ENCODE measurements around the gene OSBPL2.

DNA sequence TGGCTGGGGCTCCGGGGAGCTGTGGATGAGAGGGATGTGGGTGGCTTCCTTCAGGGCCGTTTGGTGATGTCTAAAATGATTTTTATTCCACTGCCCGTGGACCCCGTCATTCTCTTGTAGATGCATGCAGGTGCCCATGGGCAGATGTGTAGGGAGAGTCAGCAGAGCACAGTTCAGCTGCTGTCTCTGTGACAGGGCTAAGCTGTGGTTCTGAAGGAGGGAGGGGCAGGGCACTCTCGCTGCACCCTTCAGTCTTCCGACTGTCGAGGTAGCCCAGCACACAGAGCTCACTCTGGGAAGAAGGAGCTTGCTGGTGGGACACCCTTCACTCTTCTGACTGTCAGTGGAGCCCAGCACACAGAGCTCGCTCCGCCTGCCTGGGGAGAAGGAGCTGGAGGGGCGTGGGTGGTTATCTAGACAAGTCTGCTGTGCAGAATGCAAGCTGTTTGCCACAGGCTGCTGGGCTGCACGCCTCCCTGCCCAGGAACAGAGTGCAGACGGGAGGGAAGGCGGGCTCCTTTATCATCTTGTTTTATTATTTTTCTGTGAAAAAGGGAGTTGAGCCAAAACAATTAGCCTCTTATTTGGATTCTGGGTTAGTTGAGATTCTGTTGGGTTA is 36.1 kb downstream of the OSBPL2 start:
- TF ChIP-seq, protein P1, sequence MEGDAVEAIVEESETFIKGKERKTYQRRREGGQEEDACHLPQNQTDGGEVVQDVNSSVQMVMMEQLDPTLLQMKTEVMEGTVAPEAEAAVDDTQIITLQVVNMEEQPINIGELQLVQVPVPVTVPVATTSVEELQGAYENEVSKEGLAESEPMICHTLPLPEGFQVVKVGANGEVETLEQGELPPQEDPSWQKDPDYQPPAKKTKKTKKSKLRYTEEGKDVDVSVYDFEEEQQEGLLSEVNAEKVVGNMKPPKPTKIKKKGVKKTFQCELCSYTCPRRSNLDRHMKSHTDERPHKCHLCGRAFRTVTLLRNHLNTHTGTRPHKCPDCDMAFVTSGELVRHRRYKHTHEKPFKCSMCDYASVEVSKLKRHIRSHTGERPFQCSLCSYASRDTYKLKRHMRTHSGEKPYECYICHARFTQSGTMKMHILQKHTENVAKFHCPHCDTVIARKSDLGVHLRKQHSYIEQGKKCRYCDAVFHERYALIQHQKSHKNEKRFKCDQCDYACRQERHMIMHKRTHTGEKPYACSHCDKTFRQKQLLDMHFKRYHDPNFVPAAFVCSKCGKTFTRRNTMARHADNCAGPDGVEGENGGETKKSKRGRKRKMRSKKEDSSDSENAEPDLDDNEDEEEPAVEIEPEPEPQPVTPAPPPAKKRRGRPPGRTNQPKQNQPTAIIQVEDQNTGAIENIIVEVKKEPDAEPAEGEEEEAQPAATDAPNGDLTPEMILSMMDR (conservative IDR thresholded peaks at IDR 0.05; ENCODE audit: low read depth in 2 of 2): no peak
- TF ChIP-seq POLR2AphosphoS5 (IDR thresholded peaks at IDR 0.05; ENCODE audit: low read depth): no peak
- TF ChIP-seq ZNF114 (CRISPR knock-in tag; IDR thresholded peaks at IDR 0.05): no peak
- TF ChIP-seq EZH2phosphoT487 (IDR thresholded peaks at IDR 0.05; ENCODE audit: unreplicated experiment): no peak
- no peak for TF ChIP-seq CREB1 (CRISPR knock-in tag; IDR thresholded peaks at IDR 0.05; ENCODE audit: low read depth)
- no peak for TF ChIP-seq EZH2 (IDR thresholded peaks at IDR 0.05; ENCODE audit: low read depth, unreplicated experiment)
- TF ChIP-seq STAT1 (IDR thresholded peaks at IDR 0.05; ENCODE audit: unreplicated experiment): no peak
- TF ChIP-seq, protein P2, sequence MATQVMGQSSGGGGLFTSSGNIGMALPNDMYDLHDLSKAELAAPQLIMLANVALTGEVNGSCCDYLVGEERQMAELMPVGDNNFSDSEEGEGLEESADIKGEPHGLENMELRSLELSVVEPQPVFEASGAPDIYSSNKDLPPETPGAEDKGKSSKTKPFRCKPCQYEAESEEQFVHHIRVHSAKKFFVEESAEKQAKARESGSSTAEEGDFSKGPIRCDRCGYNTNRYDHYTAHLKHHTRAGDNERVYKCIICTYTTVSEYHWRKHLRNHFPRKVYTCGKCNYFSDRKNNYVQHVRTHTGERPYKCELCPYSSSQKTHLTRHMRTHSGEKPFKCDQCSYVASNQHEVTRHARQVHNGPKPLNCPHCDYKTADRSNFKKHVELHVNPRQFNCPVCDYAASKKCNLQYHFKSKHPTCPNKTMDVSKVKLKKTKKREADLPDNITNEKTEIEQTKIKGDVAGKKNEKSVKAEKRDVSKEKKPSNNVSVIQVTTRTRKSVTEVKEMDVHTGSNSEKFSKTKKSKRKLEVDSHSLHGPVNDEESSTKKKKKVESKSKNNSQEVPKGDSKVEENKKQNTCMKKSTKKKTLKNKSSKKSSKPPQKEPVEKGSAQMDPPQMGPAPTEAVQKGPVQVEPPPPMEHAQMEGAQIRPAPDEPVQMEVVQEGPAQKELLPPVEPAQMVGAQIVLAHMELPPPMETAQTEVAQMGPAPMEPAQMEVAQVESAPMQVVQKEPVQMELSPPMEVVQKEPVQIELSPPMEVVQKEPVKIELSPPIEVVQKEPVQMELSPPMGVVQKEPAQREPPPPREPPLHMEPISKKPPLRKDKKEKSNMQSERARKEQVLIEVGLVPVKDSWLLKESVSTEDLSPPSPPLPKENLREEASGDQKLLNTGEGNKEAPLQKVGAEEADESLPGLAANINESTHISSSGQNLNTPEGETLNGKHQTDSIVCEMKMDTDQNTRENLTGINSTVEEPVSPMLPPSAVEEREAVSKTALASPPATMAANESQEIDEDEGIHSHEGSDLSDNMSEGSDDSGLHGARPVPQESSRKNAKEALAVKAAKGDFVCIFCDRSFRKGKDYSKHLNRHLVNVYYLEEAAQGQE (IDR thresholded peaks at IDR 0.05; ENCODE audit: unreplicated experiment): no peak
- no peak for TF ChIP-seq JUNB (IDR thresholded peaks at IDR 0.05; ENCODE audit: unreplicated experiment)
- TF ChIP-seq, protein P3, sequence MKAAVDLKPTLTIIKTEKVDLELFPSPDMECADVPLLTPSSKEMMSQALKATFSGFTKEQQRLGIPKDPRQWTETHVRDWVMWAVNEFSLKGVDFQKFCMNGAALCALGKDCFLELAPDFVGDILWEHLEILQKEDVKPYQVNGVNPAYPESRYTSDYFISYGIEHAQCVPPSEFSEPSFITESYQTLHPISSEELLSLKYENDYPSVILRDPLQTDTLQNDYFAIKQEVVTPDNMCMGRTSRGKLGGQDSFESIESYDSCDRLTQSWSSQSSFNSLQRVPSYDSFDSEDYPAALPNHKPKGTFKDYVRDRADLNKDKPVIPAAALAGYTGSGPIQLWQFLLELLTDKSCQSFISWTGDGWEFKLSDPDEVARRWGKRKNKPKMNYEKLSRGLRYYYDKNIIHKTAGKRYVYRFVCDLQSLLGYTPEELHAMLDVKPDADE (IDR thresholded peaks at IDR 0.05): no peak
- no peak for TF ChIP-seq ZNF331 (CRISPR knock-in tag; IDR thresholded peaks at IDR 0.05; ENCODE audit: low read depth)
- no peak for TF ChIP-seq NANOG (IDR thresholded peaks at IDR 0.05; ENCODE audit: borderline replicate concordance)
- TF ChIP-seq, protein P4, sequence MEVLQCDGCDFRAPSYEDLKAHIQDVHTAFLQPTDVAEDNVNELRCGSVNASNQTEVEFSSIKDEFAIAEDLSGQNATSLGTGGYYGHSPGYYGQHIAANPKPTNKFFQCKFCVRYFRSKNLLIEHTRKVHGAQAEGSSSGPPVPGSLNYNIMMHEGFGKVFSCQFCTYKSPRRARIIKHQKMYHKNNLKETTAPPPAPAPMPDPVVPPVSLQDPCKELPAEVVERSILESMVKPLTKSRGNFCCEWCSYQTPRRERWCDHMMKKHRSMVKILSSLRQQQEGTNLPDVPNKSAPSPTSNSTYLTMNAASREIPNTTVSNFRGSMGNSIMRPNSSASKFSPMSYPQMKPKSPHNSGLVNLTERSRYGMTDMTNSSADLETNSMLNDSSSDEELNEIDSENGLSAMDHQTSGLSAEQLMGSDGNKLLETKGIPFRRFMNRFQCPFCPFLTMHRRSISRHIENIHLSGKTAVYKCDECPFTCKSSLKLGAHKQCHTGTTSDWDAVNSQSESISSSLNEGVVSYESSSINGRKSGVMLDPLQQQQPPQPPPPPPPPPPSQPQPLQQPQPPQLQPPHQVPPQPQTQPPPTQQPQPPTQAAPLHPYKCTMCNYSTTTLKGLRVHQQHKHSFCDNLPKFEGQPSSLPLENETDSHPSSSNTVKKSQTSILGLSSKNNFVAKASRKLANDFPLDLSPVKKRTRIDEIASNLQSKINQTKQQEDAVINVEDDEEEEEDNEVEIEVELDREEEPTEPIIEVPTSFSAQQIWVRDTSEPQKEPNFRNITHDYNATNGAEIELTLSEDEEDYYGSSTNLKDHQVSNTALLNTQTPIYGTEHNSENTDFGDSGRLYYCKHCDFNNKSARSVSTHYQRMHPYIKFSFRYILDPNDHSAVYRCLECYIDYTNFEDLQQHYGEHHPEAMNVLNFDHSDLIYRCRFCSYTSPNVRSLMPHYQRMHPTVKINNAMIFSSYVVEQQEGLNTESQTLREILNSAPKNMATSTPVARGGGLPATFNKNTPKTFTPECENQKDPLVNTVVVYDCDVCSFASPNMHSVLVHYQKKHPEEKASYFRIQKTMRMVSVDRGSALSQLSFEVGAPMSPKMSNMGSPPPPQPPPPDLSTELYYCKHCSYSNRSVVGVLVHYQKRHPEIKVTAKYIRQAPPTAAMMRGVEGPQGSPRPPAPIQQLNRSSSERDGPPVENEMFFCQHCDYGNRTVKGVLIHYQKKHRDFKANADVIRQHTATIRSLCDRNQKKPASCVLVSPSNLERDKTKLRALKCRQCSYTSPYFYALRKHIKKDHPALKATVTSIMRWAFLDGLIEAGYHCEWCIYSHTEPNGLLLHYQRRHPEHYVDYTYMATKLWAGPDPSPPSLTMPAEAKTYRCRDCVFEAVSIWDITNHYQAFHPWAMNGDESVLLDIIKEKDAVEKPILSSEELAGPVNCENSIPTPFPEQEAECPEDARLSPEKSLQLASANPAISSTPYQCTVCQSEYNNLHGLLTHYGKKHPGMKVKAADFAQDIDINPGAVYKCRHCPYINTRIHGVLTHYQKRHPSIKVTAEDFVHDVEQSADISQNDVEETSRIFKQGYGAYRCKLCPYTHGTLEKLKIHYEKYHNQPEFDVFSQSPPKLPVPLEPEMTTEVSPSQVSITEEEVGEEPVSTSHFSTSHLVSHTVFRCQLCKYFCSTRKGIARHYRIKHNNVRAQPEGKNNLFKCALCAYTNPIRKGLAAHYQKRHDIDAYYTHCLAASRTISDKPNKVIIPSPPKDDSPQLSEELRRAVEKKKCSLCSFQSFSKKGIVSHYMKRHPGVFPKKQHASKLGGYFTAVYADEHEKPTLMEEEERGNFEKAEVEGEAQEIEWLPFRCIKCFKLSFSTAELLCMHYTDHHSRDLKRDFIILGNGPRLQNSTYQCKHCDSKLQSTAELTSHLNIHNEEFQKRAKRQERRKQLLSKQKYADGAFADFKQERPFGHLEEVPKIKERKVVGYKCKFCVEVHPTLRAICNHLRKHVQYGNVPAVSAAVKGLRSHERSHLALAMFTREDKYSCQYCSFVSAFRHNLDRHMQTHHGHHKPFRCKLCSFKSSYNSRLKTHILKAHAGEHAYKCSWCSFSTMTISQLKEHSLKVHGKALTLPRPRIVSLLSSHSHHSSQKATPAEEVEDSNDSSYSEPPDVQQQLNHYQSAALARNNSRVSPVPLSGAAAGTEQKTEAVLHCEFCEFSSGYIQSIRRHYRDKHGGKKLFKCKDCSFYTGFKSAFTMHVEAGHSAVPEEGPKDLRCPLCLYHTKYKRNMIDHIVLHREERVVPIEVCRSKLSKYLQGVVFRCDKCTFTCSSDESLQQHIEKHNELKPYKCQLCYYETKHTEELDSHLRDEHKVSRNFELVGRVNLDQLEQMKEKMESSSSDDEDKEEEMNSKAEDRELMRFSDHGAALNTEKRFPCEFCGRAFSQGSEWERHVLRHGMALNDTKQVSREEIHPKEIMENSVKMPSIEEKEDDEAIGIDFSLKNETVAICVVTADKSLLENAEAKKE (CRISPR knock-in tag; IDR thresholded peaks at IDR 0.05): no peak

Measured in GM23338 (cell line).